Neural crest cell (in vitro differentiated cells): ENCODE results near the gene CLDND1. TPM values are rescaled to one million over a fixed set of nuclear protein-coding genes. Genes with fewer than 3 reads are reported as not detected.

ENCODE experiments used
- DNase-seq: peaks from one replicate; pipeline ENCODE4 v3.0.0; 2021; ENCODE audit warnings: low read depth, mixed read lengths, low spot score
- H3K27ac Mint-ChIP-seq: one replicate; pipeline ENCODE4 v1.8.0; 2021; ENCODE audit warnings: mild to moderate bottlenecking, mixed read lengths; ENCODE audit not compliant: unreplicated experiment
- H3K27me3 Mint-ChIP-seq: 2 replicates; pipeline ENCODE4 v1.8.0; 2021; ENCODE audit warnings: low read depth, mild to moderate bottlenecking, mixed read lengths
- H3K36me3 Mint-ChIP-seq: 2 replicates; pipeline ENCODE4 v1.8.0; 2021; ENCODE audit warnings: low read depth, mild to moderate bottlenecking, mixed read lengths
- H3K4me1 Mint-ChIP-seq: 2 replicates; pipeline ENCODE4 v1.8.0; 2021; ENCODE audit warnings: mixed read lengths
- H3K4me3 Mint-ChIP-seq: one replicate; pipeline ENCODE4 v1.8.0; 2021; ENCODE audit warnings: mild to moderate bottlenecking, mixed read lengths
- H3K9me3 Mint-ChIP-seq: 2 replicates; pipeline ENCODE4 v1.8.0; 2021; ENCODE audit warnings: mixed read lengths
- total RNA-seq: library from RNA; stranded (reverse); gene quantifications from 2 replicates; pipeline ENCODE4 v1.2.1, GENCODE V29; 2021
- TF ChIP-seq, protein P1 (sequence below): fragments of 200-600 bp; sonication (generic); conservative IDR thresholded peaks from 2 replicates; pipeline ENCODE4 v1.5.0; 2021; ENCODE audit warnings: antibody characterized with exemption, mild to moderate bottlenecking

The CLDND1 gene
- total RNA-seq, 1 donor from 2014 or later = 102 TPM

DNA sequence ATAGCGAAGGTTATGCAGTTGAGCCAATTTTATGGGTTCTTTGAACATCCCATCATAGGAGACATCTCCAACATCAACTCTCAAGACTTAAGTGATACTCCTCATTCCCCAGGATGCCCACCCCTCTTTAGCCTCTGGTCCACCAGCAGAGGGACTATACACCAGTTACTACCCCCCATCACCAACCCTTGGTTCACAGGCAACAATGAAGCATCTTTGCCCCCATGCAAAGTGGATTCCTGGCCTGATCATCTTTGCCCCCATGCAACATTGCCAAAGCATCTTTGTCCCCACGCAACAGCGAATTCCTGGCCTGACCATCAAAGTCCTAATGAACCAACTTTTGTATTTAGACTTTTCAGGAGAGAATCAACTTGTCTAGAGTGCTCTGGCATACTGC is 28.1 kb upstream of the CLDND1 start:
- H3K36me3 Mint-ChIP-seq = no peaks in the 10 kb centered on the region
- H3K27ac Mint-ChIP-seq = no peak overlapping the region
- H3K9me3 Mint-ChIP-seq = no peaks in the 10 kb centered on the region
- DNase-seq = no peak
- H3K27me3 Mint-ChIP-seq = no peaks in the 10 kb centered on the region
- no peak overlapping the region for H3K4me3 Mint-ChIP-seq
- H3K4me1 Mint-ChIP-seq = no peaks in the 10 kb centered on the region
- TF ChIP-seq, protein P1, sequence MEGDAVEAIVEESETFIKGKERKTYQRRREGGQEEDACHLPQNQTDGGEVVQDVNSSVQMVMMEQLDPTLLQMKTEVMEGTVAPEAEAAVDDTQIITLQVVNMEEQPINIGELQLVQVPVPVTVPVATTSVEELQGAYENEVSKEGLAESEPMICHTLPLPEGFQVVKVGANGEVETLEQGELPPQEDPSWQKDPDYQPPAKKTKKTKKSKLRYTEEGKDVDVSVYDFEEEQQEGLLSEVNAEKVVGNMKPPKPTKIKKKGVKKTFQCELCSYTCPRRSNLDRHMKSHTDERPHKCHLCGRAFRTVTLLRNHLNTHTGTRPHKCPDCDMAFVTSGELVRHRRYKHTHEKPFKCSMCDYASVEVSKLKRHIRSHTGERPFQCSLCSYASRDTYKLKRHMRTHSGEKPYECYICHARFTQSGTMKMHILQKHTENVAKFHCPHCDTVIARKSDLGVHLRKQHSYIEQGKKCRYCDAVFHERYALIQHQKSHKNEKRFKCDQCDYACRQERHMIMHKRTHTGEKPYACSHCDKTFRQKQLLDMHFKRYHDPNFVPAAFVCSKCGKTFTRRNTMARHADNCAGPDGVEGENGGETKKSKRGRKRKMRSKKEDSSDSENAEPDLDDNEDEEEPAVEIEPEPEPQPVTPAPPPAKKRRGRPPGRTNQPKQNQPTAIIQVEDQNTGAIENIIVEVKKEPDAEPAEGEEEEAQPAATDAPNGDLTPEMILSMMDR = no peak

DNA sequence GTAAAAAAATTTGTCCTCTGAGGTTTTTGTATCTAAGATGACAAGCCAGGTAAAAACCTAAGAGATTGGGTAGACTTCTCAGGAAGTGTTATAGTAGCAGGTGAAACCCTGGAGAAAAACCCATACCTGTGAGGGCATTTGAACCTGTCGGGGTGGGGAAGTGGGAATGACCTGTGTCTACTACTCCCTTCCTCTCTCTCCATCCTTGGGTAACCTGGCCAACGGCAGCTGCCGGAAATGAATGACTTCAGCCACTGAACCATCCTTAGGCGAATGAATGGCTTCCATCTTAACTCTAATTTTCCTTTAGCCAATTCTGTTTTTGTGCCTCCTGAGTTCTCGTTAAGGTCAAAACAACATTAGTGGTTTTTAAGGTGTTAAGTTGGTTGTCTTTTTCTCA is 25.8 kb upstream of the CLDND1 start:
- H3K36me3 Mint-ChIP-seq = no peaks in the 10 kb centered on the region
- no peak overlapping the region for H3K4me3 Mint-ChIP-seq
- no peaks in the 10 kb centered on the region for H3K9me3 Mint-ChIP-seq
- TF ChIP-seq, protein P1 = no peak
- no peak for DNase-seq
- no peaks in the 10 kb centered on the region for H3K4me1 Mint-ChIP-seq
- no peaks in the 10 kb centered on the region for H3K27me3 Mint-ChIP-seq
- no peak overlapping the region for H3K27ac Mint-ChIP-seq

DNA sequence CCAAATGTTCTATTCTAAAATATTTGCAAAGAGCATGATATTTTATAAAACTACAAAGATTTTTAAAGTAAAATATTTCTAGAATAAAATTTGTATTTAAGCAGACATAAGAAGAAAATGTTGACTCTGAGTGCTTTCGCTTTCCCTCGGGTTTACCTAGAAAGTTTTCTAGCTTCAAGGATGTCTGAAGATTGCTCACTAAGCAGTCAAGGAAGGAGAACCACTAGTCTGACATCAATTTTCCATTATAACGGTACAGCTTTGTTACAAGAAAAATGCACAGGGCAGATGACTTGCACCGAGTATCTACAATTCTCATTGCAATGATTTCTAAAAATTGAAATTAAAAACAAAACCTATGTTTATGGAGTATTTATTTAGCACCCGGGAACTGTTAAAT is 23.2 kb upstream of the CLDND1 start:
- TF ChIP-seq, protein P1 = no peak
- Mint-ChIP-seq H3K4me1 (no peaks in the 10 kb centered on the region), H3K27me3 (no peaks in the 10 kb centered on the region), H3K9me3 (no peaks in the 10 kb centered on the region), H3K4me3 (no peak overlapping the region), H3K27ac (no peak overlapping the region), H3K36me3 (no peaks in the 10 kb centered on the region)
- DNase-seq = no peak

DNA sequence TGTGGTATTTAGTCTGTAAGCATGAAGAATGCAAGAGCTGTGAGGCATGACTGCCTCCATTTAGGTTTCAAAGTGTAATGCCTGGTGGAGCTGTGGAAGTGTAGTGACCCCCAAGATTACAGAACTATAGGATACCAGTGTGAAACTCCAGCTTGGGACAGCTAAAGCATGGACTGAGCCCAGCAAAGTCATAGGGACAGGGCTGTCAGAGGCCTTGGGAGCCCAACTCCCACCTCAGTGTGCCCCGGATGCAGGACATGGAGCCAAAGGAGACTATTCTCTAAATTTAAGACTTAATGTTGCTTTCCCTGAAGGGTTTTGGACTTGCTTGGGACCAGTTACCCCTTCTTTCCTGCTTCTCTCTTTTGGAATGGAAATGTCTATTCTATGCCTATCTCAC is 19.9 kb upstream of the CLDND1 start:
- Mint-ChIP-seq H3K4me1 (no peaks in the 10 kb centered on the region), H3K36me3 (no peaks in the 10 kb centered on the region)

DNA sequence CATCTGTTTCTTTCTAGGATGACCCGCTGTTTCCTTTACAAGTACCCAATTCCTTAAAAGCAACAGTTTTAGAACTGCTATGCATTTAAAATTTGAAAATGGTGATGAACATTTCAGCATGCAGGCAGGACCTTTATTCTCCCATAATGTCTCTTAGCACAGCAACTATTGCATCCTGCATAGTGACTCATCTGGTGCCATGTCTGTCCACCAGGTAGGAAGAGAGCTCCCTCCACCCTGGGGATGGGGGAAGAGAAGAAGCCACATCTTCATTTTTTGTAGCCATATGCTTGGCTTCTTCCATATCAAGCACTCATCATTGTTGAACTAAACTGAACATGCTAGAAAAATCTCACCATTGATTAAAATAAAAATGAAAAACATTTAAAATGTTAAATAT is 19.0 kb upstream of the CLDND1 start:
- Mint-ChIP-seq H3K27me3 (no peaks in the 10 kb centered on the region), H3K4me1 (no peaks in the 10 kb centered on the region), H3K36me3 (no peaks in the 10 kb centered on the region), H3K27ac (no peak overlapping the region), H3K4me3 (no peak overlapping the region), H3K9me3 (no peaks in the 10 kb centered on the region)
- TF ChIP-seq, protein P1 = no peak
- no peak for DNase-seq

More for the DNA sequence above, 19.9 kb upstream of the CLDND1 start:
- H3K4me3 Mint-ChIP-seq = no peak overlapping the region
- H3K27me3 Mint-ChIP-seq = no peaks in the 10 kb centered on the region
- DNase-seq = no peak
- no peak overlapping the region for H3K27ac Mint-ChIP-seq
- no peaks in the 10 kb centered on the region for H3K9me3 Mint-ChIP-seq
- TF ChIP-seq, protein P1 = no peak

DNA sequence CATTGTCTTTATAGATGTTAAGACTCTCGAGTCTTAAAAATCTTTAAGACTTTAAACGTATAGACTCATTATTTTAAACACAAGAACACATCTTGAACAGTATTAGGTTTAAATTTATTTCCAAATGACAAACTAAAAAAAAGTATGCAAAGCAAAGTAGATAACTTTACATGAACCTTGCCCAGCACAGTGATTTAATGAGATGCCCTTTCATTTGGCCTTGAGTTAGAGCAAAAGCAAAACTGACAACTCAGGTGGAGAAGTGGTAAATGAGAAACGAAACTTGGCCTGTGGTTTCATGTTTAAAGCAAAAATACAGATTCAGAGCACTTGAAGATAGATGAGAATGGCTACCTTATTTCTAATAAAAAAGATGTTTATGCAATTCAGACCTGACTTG is 17.6 kb upstream of the CLDND1 start:
- Mint-ChIP-seq H3K4me3 (no peak overlapping the region), H3K27ac (no peak overlapping the region), H3K27me3 (no peaks in the 10 kb centered on the region), H3K9me3 (no peaks in the 10 kb centered on the region), H3K4me1 (no peaks in the 10 kb centered on the region), H3K36me3 (no peaks in the 10 kb centered on the region)
- DNase-seq = no peak
- TF ChIP-seq, protein P1 = no peak
